GM18502 (cell line): ENCODE results near the gene ZDHHC17.
"Not testable (repeated sequence)": the region's sequence is repeated elsewhere in the genome, so short reads cannot be mapped to it uniquely, and the experiment has no call there.

Experiments used
- ATAC-seq: cut with Tn5 transposase; IDR thresholded peaks from one replicate; pipeline ENCODE4 v1.9.1; 2021; ENCODE audit warnings: mild to moderate bottlenecking; ENCODE audit not compliant: unreplicated experiment, poor library complexity

Gene ZDHHC17

GRCh38 chr12:76763746-76764675 is at the start of gene ZDHHC17:
TSS of gene ZDHHC17 (plus strand) at chr12:76764115. CDS start at chr12:76764237, 122 bp downstream.
- peak; percentile 93 for ATAC-seq

- no peak for ATAC-seq
Observed at GRCh38 chr12:76714415-76714814, 49.5 kb upstream of the ZDHHC17 start.

GRCh38 chr12:76714861-76715260 is 49.1 kb upstream of the ZDHHC17 start:
- ATAC-seq: no peak

- ATAC-seq: no peak
Observed at GRCh38 chr12:76715332-76715731, 48.6 kb upstream of the ZDHHC17 start.

- ATAC-seq: no peak
Observed at GRCh38 chr12:76717314-76717713, 46.6 kb upstream of the ZDHHC17 start.

- no peak for ATAC-seq
Observed at GRCh38 chr12:76719171-76720041, 44.5 kb upstream of the ZDHHC17 start.

- no peak for ATAC-seq
Observed at GRCh38 chr12:76720068-76720467, 43.8 kb upstream of the ZDHHC17 start.

- ATAC-seq: no peak
Observed at GRCh38 chr12:76726626-76727025, 37.3 kb upstream of the ZDHHC17 start.

- ATAC-seq: not testable (repeated sequence)
Observed at GRCh38 chr12:76732188-76732587, 31.7 kb upstream of the ZDHHC17 start.

GRCh38 chr12:76737689-76738088 is 26.2 kb upstream of the ZDHHC17 start:
- not testable (repeated sequence) for ATAC-seq

- ATAC-seq: no peak
Observed at GRCh38 chr12:76738824-76739579, 24.9 kb upstream of the ZDHHC17 start.

GRCh38 chr12:76739896-76740295 is 24.0 kb upstream of the ZDHHC17 start:
- no peak for ATAC-seq

- no peak for ATAC-seq
Observed at GRCh38 chr12:76740501-76740900, 23.4 kb upstream of the ZDHHC17 start.

GRCh38 chr12:76745343-76745742 is 18.6 kb upstream of the ZDHHC17 start:
- ATAC-seq: no peak

GRCh38 chr12:76746516-76746915 is 17.4 kb upstream of the ZDHHC17 start:
- ATAC-seq: no peak

- no peak for ATAC-seq
Observed at GRCh38 chr12:76747245-76747644, 16.7 kb upstream of the ZDHHC17 start.

- ATAC-seq: no peak
Observed at GRCh38 chr12:76755829-76756379, 8.0 kb upstream of the ZDHHC17 start.

GRCh38 chr12:76757694-76758093 is 6.2 kb upstream of the ZDHHC17 start:
- ATAC-seq: no peak

- no peak for ATAC-seq
Observed at GRCh38 chr12:76762601-76762980, 1.3 kb upstream of the ZDHHC17 start.

GRCh38 chr12:76764856-76765255 is 941 bp downstream of the ZDHHC17 start:
- no peak for ATAC-seq
